HEK293T (cell line): ENCODE data around the gene MADD.

Experiments
- ARNT ChIP-seq: fragments of 450-650 bp; IDR thresholded peaks from 2 replicates; pipeline ENCODE4 v1.6.1; 2017; ENCODE audit warnings: mild to moderate bottlenecking
- CTBP1 ChIP-seq: fragments of 450-650 bp; IDR thresholded peaks from 2 replicates; pipeline ENCODE4 v1.6.1; 2016; ENCODE audit warnings: borderline replicate concordance
- ELF4 ChIP-seq: fragments of 450-650 bp; IDR thresholded peaks from 2 replicates; pipeline ENCODE4 v1.6.1; 2017; ENCODE audit warnings: antibody characterized with exemption
- HDGF ChIP-seq: fragments of 450-650 bp; IDR thresholded peaks from 2 replicates; pipeline ENCODE4 v1.6.1; 2017; ENCODE audit warnings: antibody characterized with exemption, borderline replicate concordance
- NFRKB ChIP-seq: fragments of 450-650 bp; IDR thresholded peaks from 2 replicates; pipeline ENCODE4 v1.6.1; 2016; ENCODE audit warnings: mild to moderate bottlenecking, moderate library complexity
- SUZ12 ChIP-seq: fragments of 450-650 bp; IDR thresholded peaks from 2 replicates; pipeline ENCODE4 v1.6.1; 2016; ENCODE audit warnings: mild to moderate bottlenecking

DNA sequence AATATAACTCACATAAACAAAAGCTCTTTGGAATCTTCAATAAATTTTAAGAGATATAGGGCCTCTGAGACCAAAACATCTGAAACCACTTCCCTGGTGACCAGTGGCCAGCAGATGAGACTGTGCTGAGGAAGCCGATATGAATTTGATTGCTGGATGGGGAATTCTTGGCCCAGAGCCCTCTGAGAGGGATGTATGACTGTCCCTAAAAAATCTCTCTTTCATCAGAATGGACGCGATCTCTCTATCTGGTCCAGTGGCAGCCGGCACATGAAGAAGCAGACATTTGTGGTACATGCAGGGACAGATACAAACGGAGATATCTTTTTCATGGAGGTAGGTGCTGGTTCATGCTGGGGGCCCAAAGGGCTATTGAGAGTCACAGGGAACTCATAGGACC is 45.1 kb downstream of the MADD start:
- TF ChIP-seq HDGF (no peak), ARNT (no peak), CTBP1 (no peak), ELF4 (no peak), SUZ12 (no peak), NFRKB (no peak)
